Thoracic aorta (tissue), 2 donors: ENCODE results near the gene BDKRB2. TPM values are rescaled to one million over a fixed set of nuclear protein-coding genes. Genes with fewer than 3 reads are reported as not detected.

Source experiments
- ATAC-seq: fragments of 150-250 bp; one replicate; pipeline ENCODE4 v1.8.0; 2017; ENCODE audit warnings: low read depth; ENCODE audit not compliant: insufficient number of reproducible peaks, low FRiP score
- DNase-seq: peaks from one replicate; pipeline ENCODE4 v3.0.0-alpha.2; 2020; ENCODE audit warnings: low spot score
- H3K27ac ChIP-seq, 2 donors: fragments of 200-600 bp; sonication (generic); 1 replicate in 1 of 2; 2 replicates in 1 of 2; pipeline ENCODE4 v1.5.1; 2016; ENCODE audit warnings: mild to moderate bottlenecking in 2 of 2, moderate library complexity in 2 of 2
- H3K27me3 ChIP-seq: fragments of 200-600 bp; sonication (generic); replicated peaks from 2 replicates; pipeline ENCODE4 v1.6.0; 2016; ENCODE audit warnings: mild to moderate bottlenecking; ENCODE audit not compliant: insufficient read depth
- H3K36me3 ChIP-seq: fragments of 200-600 bp; sonication (generic); one replicate; pipeline ENCODE4 v1.5.1; 2016
- H3K4me1 ChIP-seq, 2 donors: fragments of 200-600 bp; sonication (generic); 1 replicate in 1 of 2; 2 replicates in 1 of 2; pipeline versions ENCODE4 v1.5.1 to v1.6.0; 2016; ENCODE audit warnings: low read depth in 2 of 2, mild to moderate bottlenecking in 1 of 2; ENCODE audit not compliant: control insufficient read depth in 1 of 2
- H3K4me3 ChIP-seq: fragments of 200-600 bp; sonication (generic); 2 replicates; pipeline ENCODE4 v1.5.1; 2016; ENCODE audit warnings: mild to moderate bottlenecking
- H3K9me3 ChIP-seq: fragments of 200-600 bp; sonication (generic); 2 replicates; pipeline ENCODE4 v1.5.1; 2016
- total RNA-seq, 2 donors: library from RNA; depleted of rRNA; stranded (reverse); fragments of >200 nt; gene quantifications; one replicate each; pipeline versions ENCODE4 v1.1.0 to v1.2.3, GENCODE V29; 2016
- TF ChIP-seq, protein P1 (sequence below): fragments of 200-600 bp; sonication (generic); IDR thresholded peaks from one replicate; pipeline ENCODE4 v1.5.1; 2019; ENCODE audit warnings: antibody characterized with exemption

BDKRB2 gene
- total RNA-seq, 2 donors from 2014 or later = 2.6 to 14.3 TPM

DNA sequence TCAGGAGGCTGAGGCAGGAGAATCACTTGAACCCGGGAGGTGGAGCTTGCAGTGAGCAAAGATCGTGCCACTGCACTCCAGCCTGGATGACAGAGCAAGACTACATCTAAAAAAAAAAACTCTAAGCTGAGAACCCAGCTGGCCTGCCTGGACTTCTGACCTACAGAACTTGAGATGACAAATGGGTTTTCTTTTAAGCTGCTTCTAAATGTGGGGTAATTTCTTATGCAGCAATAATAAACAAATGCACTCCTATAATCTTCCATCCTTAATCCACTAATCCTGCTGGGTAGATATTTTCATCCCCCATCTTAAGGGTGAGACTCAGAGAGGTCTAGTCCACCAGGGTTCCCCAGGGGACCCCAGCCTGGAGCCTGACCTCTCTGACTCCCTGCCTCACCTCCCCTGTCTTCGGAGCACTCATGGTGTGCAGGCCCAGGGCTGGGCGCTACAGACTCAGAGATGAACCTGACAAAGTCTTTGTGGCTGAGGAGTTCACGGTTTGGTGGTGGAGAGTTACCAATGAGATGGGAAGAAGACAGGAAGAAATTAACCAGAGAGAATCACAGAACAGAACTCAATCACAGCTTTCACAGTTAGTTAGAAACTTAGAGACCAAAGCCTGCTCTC lies 39.7 kb upstream of the BDKRB2 start:
- Histone ChIP-seq H3K27ac (no peak overlapping the region), H3K36me3 (no peaks in the 10 kb centered on the region), H3K9me3 (no peaks in the 10 kb centered on the region), H3K27me3 (no peaks in the 10 kb centered on the region), H3K4me3 (no peak overlapping the region), H3K4me1 (no peaks in the 10 kb centered on the region)
- ATAC-seq = no peak
- TF ChIP-seq, protein P1, sequence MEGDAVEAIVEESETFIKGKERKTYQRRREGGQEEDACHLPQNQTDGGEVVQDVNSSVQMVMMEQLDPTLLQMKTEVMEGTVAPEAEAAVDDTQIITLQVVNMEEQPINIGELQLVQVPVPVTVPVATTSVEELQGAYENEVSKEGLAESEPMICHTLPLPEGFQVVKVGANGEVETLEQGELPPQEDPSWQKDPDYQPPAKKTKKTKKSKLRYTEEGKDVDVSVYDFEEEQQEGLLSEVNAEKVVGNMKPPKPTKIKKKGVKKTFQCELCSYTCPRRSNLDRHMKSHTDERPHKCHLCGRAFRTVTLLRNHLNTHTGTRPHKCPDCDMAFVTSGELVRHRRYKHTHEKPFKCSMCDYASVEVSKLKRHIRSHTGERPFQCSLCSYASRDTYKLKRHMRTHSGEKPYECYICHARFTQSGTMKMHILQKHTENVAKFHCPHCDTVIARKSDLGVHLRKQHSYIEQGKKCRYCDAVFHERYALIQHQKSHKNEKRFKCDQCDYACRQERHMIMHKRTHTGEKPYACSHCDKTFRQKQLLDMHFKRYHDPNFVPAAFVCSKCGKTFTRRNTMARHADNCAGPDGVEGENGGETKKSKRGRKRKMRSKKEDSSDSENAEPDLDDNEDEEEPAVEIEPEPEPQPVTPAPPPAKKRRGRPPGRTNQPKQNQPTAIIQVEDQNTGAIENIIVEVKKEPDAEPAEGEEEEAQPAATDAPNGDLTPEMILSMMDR = no peak
- DNase-seq = no peak

DNA sequence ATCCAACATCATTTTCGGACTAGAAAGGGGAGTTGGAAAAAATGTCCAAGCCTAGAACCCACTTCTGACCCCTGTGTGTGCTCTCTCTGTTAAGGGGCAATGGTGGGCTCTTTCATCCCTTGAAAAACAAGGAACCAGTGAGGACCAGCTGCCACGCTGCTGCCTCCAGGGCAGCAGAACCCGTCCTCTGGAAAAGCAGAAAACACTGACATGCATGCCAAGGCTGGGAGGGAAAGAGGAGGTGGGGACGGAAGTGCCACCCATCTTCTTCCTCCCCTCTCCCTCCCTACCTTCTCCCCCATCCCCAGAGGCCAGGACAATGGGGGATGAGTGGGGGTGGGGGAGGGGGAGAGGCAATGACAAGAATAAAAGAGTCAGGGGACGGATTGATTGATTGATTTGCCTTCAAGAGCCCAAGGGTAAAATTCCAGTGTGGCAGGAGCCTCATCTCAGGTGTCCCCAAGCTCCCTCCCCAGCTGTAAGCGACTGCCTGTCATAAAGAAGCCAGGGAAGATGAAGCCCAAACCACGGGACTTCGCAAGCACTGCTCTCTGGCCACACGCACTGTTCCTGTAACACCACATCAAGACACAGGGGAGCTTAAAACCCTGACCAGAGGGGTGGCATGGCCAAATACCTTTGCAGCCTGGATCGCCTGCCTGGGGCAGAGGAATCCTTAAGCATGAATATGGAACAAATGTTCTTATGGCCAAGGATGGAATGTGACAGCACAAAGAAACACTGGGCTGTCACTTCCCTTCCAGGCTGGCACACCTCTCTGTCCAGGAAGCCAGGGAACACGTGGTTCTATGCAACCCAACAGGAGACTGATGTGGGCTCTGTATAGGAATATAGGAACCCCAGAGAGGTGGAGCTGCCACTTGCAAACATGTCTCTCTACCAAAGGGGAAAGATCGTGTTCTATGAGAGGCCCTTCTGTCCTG lies 38.9 kb upstream of the BDKRB2 start:
- Histone ChIP-seq H3K4me1 (no peaks in the 10 kb centered on the region), H3K27me3 (no peaks in the 10 kb centered on the region), H3K27ac (no peak overlapping the region), H3K36me3 (no peaks in the 10 kb centered on the region), H3K9me3 (no peaks in the 10 kb centered on the region), H3K4me3 (no peak overlapping the region)
- DNase-seq (no peak), ATAC-seq (no peak)
- TF ChIP-seq, protein P1 = no peak

DNA sequence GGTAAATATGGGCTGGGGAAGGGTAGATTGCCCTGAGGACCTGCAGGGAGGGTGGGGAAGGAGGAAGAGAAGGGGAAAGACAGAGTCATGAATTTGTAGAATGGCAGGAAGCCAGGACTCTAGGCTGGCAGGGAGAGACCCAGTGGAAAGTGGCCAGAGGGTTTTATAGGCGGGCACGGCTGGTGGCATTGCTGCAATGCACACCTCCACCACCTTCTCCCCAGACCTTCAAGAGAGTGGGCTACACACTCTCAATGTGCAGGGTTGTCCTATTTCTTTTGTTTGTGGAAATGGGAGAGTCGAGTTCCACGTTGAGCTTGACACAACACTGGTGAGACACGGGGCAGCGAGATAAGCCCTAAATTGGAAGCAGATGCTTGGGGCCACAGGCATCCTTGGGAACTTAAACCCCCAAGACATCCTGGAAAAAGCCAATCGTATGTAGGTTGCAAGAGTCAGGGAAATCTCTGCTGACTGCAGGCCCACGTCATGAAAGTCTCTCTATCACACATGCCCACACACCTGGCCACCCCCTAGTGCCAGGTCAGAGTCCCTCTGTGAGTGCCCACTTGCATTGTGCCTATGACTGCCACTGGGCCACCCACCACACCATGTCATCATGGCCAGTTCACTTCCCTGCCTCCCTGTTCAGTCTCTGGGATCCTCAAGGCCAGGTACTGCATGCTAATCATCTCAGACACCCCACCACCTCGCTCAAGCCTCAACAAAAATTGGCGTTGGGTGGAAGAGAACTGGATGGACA lies 38.0 kb upstream of the BDKRB2 start:
- Histone ChIP-seq H3K27ac (no peak overlapping the region), H3K27me3 (no peaks in the 10 kb centered on the region), H3K9me3 (no peaks in the 10 kb centered on the region), H3K36me3 (no peaks in the 10 kb centered on the region), H3K4me1 (no peaks in the 10 kb centered on the region), H3K4me3 (no peak overlapping the region)
- ATAC-seq = no peak
- no peak for DNase-seq
- TF ChIP-seq, protein P1 = no peak

DNA sequence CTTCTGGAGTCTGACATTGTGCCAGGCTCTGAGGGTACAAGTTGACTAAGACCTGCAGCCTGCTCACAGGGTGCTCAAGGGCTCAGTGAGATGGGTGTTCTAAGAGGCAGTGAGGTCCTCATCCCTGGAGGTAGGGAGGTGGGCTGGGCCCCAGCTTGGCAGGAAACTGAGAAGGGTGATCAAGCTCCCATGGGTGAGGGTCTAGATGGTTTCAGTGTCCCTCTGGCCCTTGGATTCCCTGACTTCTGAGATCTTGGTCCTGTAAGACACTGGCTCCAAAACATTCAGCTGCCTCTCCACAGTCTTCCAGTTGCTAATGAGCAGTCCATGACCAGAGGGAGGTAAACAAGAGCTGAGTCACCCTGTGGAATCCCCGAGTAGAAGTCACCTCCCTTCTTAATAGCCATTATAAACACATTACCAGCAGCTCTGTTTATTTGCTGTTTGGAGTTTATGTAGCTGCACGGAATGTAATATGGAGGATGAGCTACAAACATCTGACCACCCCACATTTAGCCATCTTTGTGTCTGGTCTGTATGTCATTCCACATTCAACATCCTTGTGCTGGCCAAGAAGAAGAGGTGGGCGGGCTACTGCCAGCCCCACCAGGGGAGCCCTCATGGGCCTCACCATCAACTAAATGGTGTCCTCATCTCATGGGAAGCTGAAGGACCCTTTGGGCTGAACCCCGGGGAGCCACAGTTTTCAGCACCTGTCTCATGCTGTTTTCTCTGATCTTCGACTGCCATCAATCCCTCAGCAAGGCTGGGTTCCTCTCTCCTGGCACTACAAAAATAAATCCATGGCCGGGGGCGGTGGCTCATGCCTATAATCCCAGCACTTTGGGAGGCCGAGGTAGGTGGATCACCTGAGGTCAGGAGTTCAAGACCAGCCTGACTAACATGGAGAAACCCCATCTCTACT lies 37.2 kb upstream of the BDKRB2 start:
- Histone ChIP-seq H3K4me1 (no peaks in the 10 kb centered on the region), H3K36me3 (no peaks in the 10 kb centered on the region), H3K9me3 (no peaks in the 10 kb centered on the region), H3K27me3 (no peaks in the 10 kb centered on the region), H3K4me3 (no peak overlapping the region), H3K27ac (no peak overlapping the region)
- ATAC-seq = no peak
- DNase-seq = no peak
- TF ChIP-seq, protein P1 = no peak
